Fibroblast of pulmonary artery (primary cell): ENCODE measurements around the gene ITLN2.
A peak's percentile ranks its signal among the peaks of the same experiment; 100 is the strongest.
"Not testable (repeated sequence)": the region's sequence is repeated elsewhere in the genome, so short reads cannot be mapped to it uniquely, and the experiment has no call there.

Experiments
- DNase-seq: peaks from one replicate; pipeline ENCODE4 v3.0.0-alpha.2; 2010; ENCODE audit warnings: low read depth
- H3K4me3 ChIP-seq: replicated peaks from 2 replicates; pipeline ENCODE4 v1.5.1; 2011; ENCODE audit warnings: low read depth, mild to moderate bottlenecking, control low read depth, low read length, moderate library complexity
- CTCF ChIP-seq: IDR thresholded peaks from 2 replicates; pipeline ENCODE4 v1.5.1; 2011; ENCODE audit warnings: mild to moderate bottlenecking, control low read depth, low read length, inconsistent platforms; ENCODE audit errors: missing control alignments

ITLN2 gene

DNA sequence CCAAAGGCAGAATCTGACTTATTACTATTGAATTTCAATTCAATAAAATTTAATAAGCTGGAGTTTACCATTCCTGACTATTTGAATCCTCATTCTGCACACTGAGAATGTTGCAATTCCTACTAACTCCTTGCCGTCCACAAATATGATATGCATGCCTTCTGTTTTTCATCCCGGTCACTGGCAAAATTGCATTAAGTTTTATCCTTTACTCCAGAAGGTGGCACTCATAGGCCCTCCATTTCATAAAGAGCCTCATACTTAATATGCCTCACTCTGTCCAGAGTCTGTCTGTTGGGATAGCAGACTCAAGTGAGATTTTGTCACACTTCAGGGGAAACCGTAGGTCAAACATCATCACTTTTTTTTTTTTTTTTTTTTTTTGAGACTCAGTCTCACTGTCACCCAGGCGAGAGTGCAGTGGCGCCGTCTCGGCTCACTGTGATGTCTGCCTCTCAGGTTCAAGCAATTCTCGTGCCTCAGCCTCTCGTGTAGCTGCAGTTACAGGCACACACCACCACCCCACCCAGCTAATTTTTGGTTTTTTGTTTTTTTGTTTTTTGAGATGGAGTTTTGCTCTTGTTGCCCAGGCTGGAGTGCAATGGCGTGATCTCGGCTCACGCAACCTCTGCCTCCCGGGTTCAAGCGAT lies 39.1 kb upstream of the ITLN2 start:
- no peak overlapping the region for H3K4me3 ChIP-seq
- peak; percentile 88 for DNase-seq
- TF ChIP-seq CTCF, result peak; percentile 50

DNA sequence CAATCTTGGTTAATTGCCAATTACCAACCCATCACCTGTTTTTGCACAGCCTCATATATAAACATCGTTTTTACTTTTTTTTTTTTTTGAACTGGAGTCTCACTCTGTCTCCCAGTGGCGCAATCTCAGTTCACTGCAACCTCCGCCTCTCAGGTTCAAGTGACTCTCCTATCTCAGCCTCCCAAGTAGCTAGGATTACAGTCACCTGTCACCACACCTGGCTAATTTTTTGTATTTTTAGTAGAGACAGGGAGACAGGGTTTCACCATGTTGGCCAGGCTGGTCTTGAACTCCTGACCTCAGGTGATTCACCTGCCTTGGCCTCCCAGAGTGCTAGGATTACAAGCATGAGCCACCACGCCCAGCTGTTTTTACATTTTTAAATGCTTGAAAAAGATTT lies 37.4 kb upstream of the ITLN2 start:
- DNase-seq, H3K4me3 ChIP-seq: not testable (repeated sequence)

GRCh38 chr1:160987359-160988050 lies 32.9 kb upstream of the ITLN2 start:
- no peak for TF ChIP-seq CTCF
- no peak overlapping the region for H3K4me3 ChIP-seq
- DNase-seq, result no peak

GRCh38 chr1:160985723-160986122 lies 31.1 kb upstream of the ITLN2 start:
- DNase-seq, result no peak
- no peak for TF ChIP-seq CTCF
- no peak overlapping the region for H3K4me3 ChIP-seq

GRCh38 chr1:160981584-160982411 lies 27.2 kb upstream of the ITLN2 start:
- no peak for TF ChIP-seq CTCF
- no peak for DNase-seq
- no peak overlapping the region for H3K4me3 ChIP-seq

GRCh38 chr1:160979286-160979685 lies 24.7 kb upstream of the ITLN2 start:
- H3K4me3 ChIP-seq, result no peak overlapping the region
- DNase-seq, result no peak
- TF ChIP-seq CTCF, result no peak

- no peak for TF ChIP-seq CTCF
- DNase-seq, result peak; percentile 69
- no peak overlapping the region for H3K4me3 ChIP-seq
Measured at GRCh38 chr1:160978510-160978927, 23.9 kb upstream of the ITLN2 start.
